ENCODE measurements around the gene ABCG8.
A peak's percentile ranks its signal among the peaks of the same experiment; 100 is the strongest.

ABCG8 gene

DNA sequence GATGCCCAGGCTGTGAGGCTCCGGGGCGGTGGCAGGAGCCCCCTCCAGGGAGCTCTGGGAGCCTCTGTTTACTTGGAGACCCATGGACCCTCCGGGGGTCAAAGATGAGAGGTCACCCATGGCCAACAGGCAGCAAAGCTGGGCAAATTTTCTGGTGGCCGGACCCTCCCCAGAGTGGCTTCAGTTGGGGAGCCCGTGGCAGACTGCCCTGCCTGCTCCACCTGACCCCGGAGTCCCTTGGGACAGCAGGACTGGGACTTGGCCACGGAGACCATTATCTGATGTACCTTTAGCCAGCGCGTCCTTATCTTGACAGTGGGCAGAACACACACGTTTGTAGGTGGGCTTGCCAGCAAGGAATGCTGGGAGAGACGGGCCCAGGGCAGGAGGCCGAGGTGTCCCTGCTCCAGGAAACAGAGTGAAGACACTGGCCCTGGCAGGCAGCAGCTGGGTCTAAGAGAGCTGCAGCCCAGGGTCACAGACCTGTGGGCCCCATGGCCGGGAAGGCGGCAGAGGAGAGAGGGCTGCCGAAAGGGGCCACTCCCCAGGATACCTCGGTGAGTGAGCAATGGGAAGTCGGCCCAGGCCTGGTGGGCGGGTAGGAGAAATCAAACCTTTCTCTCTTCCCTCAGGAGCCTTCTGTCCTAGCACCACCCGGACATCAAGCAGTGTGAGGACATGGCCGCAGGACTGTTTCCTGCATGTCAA is at the start of gene ABCG8, which contains the start of gene ABCG5:
Gene ABCG8 (plus strand): TSS at position 412 of the 708 bp plus-strand sequence. CDS start 83 bp downstream, at position 495.
Gene ABCG5 (minus strand): TSS at position 280 of the 708 bp plus-strand sequence. CDS start 160 bp downstream, at position 120.
- FAIRE-seq: no peak

DNA sequence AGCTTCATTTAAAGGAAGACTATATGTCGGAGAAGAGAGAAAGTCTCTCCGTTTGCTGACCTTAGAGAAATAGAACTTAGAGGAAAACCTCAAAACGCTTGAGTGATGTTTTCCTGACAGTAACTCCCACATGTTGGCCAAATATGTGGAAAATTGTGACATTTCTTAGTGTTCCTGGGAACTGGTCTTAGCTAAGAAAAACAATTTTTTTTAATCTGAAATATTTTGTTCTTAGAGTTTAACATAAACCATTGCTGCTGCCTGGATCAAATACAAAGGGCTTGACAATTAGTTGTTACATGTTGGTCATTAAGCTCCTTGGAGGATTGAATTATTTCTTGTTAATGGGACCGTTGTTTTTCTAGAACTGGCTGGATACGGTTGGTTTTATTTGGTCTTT is 48.6 kb upstream of the ABCG8 start:
- no peak for FAIRE-seq

DNA sequence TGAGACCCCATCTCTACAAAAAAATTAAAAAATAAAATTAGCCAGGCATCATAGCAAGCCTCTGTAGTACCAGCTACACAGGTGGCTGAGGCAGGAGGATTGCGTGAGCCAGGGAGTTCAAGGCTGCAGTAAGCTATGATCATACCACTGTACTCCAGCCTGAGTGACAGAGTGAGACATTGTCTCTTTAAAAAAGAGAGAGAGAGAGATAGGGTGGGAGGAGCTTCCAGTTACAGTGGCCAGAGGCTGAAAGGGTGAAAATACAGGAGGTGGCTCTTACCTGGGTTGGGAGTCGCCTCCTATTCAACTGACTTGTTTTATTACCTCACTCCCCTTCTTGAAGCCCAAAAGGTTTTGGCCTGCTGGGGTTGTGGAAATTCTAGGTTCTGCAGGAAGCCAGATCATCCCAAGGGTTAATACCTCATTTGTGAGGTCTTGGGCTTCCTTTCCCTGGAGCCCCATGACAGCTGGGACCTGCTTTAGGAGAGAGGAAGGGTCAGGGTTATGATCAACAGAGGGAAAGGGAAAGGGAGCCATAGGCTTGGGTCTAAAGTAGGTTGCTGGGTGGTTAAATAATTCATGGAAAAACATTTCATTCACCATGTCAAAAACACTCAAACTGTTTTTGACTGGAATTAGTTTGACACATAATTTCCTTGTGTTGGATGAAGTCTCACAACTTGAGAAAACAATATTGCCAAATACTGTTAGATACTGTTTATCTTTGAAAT is 47.6 kb upstream of the ABCG8 start:
- FAIRE-seq: no peak

DNA sequence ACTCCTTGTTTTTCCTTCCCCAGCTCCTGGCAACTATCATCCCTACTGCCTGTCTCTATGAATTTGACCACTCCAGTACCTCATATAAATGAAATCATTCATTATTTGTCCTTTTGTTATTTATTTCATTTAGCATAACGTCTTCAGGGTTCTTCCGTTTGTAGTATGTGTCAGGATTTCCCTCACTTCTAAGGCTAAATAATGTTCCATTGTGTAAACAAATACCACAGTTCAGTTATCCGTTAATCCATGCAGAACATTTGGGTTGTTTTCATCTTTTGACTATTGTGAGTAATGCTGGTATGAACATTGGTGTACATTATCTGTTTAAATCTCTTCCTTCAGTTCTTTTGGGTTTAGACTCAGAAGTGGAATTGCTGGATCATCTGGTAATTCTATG is 46.1 kb upstream of the ABCG8 start:
- FAIRE-seq: no peak

DNA sequence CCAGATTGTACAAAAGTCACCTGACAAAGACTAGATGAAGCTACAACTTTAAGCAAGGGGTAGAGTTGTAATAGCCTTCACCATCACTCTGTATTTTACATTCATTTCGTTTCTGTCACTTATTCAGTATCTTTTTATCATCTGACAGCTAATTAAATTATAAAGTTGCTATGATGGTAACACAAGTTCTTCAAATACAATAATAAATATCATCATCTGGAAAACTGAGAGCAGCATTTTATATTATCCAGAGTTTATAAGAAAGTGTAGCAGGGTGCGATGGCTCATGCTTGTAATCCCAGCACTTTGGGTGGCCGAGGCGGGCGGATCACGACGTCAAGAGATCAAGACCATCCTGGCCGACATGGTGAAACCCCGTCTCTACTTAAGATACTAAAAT is 43.8 kb upstream of the ABCG8 start:
- no peak for FAIRE-seq

DNA sequence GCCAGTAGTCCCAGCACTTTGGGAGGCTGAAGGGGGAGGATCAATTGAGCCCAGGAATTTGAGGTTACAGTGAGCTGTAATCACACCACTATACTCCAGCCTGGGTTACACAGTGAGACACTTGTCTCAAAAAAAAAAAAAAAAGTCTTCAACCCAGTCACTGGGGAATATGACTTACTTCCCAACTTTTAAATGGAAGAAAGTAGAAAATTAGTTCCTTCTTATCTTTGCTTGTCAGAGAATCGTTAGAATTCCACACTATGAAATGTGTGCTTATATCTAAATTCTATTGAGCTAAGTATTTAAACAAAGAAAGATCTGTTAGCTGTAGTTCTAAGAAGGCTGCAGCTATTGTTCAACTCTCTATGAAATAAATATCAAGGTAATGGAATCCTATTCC is 42.6 kb upstream of the ABCG8 start:
- FAIRE-seq: no peak

DNA sequence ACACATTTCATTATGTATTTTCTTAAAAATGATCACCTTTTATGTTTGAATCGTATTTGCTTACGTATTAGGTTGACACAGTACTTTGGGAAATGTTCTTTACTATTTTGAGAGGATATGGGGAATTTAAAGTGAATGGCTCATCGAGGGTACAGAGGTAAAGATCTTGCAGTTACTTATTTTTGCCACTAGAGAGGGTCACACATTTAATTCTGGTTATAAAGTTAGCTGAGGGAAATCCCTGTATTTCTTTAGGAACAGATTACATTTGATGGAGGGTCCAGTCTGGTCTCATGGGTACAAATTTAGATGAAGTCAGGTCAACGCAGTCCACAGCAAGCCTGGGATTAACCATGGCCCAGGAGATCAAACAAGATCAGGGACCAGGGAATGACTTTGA is 40.5 kb upstream of the ABCG8 start:
- peak; percentile 73 for FAIRE-seq

DNA sequence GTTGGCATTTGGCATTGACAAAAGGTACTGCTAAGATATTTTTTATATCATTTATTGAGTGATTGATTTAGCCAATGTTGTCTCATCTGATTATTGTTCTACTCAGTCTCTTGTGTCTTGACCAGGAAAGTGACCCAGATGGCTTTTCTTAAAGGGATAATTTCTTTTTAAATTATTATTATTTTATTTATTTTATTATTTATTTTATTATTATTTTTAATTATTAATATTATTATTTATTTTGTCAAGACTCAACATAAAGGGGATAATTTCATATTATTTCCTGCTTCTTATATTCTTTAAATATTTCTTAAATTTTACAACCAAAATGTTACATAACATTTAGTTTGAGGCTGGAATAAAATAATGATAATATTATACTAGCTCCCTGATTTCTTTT is 37.9 kb upstream of the ABCG8 start:
- FAIRE-seq: peak; percentile 84

DNA sequence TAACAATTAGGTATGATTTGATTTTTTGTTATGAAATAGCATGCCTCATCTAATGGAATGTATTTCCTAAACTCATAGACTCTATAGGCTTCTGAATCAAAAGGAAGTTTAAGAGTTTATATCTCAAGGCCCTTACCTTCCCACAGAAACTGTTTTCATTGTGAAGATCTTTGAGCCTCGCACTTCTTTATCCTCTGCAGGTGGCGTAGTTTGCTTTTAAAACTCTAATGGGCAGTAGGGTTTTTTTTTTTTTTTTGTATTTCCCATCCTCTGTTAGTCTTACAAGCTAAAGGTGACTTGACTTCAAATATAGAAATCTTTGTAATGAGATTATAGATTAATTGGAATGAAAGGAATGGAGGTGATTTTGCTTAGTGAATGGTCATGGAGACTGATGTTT is 36.6 kb upstream of the ABCG8 start:
- no peak for FAIRE-seq

DNA sequence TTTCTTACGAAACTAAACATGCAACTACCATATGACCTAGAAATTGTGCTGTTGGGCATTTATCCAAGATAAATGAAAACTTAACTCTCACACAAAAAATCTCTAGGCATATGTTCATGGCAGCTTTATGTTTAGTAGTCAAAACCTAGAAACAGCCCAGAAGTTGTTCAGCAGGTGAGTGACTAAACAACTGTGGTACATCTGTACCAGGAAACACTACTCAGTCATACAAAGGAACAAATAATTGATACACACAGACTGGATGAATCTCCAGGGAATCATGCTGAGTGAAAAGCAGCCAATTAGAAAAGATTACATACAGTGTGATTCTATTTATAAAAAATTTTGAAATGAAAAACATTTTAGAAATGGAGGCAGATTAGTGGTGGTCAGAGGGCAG is 35.7 kb upstream of the ABCG8 start:
- no peak for FAIRE-seq

DNA sequence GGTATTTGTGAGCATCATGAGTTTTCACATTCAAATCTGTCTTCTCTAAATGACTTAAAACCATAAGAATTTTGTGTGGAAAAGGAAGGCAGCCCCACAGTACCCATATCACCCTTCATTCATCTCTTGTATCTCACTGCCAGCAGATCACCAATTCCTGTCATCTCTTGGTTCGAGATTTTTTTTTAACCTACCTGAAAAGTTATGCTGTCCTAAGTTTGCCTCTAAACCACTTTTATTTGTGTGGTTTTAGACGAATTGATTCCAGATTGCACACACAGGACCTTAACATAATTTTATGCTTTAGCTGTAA is 32.1 kb upstream of the ABCG8 start:
- no peak for FAIRE-seq

DNA sequence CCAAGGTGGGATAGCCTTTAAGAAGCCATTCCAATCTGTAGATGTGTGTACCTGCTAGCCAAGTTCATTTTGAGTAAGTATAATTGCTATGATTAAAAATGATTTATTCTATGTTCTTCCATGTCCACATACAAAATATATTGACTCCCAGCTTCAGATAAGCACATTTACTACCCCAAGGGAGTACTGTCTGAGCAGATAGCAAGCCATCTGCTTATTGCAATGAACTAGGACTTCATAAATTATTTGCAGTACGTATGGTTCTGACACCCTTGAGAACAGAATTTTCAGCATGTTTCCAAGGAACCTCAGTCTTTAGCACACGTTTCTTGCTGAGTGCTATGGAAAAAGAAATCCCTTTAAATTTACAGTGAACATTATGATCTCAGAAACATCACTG is 28.3 kb upstream of the ABCG8 start:
- FAIRE-seq: no peak

DNA sequence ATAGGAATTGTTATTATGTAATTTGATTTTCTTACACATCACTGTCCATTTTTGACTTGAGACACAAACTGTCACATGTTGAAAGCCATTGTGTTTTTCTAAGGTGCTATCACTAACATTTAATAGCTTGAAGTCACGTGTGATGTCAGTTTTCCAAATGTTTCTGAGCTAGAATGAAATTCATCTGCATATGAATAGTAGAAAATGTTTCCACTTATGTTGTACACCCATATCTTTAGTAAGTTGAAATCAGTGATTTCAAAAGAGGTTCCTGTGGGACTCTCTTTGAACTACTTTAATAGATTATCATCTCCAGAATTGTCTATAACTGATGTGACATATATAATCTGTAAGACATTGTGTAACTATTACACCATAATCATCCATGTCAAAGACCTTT is 27.9 kb upstream of the ABCG8 start:
- no peak for FAIRE-seq

DNA sequence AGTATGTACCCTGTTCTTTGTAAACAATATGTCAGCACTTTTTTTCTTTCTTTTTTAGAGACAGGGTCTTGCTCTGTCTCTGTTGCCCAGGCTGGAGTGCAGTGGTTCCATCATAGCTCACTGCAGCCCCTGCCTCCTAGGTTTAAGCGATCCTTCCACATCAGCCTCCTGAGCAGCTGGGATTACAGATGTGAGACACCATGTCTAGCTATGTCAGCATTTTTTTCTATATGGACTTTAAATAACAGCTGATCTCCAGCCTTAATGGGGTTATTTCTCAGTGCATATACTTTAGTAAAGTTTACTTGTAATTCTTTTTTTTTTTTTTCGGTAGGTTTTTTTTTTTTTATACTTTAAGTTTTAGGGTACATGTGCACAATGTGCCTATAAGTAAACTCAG is 26.8 kb upstream of the ABCG8 start:
- no peak for FAIRE-seq

DNA sequence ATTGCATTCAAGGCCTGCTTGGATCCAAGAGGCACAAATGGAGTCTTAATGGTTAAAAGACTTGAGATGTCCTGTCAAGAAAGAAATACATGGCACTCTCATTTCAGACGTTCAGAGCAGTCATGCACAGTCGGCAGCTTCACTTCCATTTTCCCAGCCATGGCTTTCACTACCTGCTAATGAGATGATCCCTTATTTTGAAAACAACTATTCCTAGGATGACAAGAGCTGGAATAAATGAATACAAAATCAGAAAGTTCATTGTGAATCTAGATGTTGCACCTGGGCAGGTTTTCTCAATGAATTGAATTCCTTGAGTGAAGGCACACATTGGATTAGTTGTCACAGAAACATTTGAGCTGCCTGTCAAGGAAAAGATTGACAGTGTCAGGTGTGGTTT is 25.8 kb upstream of the ABCG8 start:
- FAIRE-seq: no peak

DNA sequence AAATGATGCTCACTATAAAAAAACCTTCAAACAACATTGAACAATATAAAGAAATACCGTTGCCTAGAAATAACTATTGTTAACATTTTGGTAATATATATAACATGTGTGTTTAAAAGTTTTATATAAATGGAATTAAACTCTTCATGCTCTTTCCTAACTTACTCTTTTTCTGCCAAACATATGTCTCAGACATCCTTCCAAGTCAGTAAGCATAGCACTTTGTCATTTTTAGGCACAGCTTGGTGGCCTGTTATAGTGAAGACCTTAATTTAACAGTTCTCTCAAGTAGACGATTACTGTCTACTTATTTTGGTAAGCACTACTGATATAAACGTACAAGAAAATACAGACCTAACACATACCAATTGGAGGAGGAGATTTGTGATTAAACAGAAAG is 24.1 kb upstream of the ABCG8 start:
- peak; percentile 21 for FAIRE-seq

DNA sequence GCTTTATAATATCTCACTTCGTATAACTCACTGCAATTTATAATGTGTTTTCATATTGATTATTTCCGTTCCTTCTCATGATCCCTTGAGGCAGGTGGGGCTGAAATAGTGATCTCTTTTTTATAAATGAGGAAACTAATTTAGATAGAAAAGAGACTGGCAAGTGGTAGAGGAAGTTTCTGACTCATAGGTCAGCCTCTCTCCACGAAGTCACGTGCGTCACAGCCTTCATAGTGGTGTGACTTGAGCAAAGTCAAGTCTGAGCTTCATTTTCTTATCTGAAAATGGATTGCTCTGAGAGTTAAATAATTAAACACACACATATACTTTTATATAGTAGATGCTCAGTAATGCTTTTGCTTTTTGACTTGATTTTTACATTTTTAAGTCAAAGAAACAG is 20.0 kb upstream of the ABCG8 start:
- no peak for FAIRE-seq

DNA sequence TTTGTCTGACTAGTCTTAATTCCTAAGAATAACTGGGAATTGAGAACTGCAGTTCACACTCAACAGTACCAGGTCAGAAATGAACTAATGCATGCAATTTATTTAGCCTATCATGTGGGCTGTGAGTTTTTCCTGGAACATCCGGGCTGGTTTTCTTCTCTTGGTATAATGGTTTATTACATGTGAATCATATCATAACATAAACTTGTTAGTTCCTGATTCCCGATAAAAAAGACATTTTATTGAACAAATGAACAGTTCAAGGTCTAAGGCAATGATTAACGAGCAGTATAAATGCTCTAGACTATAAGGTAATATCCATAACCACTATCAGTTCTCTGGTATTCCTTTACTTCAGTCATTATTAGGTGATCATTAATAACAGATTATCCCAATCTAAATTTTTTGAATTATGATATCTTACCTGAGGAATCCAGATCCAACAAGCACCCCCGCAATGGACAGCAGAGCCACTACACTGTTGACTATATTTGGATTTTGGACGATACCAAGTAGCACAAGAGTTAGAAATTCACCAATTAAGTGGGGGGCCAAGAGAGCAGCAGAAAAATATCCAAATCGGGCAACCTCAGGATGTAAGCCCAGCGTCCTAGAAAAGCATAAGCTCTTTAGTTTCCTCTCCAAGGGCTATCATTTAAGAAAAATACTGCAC is 19.1 kb upstream of the ABCG8 start:
- no peak for FAIRE-seq

DNA sequence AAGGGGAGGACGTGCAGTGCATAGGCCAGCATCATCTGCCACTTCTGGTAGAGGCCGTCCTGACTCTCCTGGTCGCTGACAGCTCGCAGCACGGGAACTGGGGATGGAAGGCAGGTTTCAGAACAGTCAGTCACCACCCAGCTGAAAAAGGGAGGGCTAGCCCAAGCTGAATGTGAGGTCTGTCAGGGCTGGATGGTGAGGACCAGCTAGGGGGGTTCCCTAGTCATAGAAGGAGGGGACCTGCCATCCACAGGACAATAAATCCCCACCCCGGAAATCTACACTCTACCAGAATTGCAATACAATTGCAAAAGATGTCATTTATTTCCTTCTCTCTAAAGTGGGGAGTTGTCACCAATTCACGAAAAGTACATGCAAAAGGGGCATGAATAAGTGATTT is 15.9 kb upstream of the ABCG8 start:
- no peak for FAIRE-seq

DNA sequence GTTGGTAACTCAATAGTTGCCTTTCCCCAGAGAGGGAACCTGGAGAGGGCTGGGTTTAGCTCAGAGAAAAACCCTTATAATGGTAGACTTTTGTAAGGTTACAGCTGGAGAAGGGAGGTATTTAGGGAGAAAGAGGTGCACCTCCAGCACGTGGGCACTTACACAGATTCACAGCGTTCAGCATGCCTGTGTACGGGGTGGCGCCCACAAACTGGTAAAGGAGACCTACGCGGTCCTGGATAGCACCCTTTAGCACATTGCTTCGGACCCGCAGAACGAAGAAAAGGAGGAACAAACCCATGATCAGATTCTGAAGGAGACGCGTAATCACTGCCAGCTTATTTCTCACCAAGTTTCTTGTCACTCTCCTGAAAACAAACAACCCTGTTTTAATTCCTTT is 15.0 kb upstream of the ABCG8 start:
- FAIRE-seq: no peak

DNA sequence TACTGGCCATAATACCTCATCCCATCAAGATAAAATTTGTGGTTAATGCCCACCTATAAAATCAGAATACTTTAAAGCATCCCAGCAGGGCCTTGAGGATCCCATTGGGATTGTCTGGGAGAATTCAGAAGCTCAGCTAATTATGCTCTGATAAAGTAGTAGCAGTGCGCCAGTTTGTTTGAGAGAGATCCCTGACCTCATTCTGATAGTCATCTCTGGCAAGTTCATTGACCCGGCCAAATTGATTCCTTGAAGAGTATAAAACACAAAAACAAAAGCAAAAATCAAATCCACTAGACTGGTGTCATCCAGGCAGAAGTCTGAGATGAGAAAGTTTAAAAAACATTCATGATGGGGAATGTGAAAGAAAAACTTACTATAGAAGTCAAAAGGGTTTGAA is 14.3 kb upstream of the ABCG8 start:
- no peak for FAIRE-seq

DNA sequence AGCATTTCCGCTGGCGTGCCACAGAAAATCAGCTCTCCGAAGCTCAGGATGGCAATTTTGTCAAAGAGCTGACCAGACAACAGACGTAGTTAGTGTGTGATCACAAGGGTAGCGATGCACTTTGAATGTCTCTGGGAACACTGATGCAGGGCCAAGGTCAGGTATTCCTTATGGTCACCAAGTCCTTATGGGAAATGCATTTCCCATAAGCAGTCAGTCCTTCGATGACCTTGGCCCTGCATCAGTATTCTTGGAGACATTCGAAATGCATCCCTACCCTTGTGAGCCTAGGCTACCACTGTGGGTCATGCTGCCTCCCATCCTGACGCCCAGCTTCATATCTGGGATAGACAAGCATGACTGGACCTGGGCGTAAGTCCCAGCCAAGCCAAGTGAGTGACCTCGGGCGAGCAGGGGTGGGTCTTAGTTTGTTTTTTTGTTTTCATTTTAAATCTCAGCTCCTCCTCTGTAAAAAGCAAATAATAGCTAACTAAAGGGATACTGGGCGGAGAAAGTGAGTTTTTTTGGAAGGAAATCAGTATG is 13.7 kb upstream of the ABCG8 start:
- FAIRE-seq: no peak

DNA sequence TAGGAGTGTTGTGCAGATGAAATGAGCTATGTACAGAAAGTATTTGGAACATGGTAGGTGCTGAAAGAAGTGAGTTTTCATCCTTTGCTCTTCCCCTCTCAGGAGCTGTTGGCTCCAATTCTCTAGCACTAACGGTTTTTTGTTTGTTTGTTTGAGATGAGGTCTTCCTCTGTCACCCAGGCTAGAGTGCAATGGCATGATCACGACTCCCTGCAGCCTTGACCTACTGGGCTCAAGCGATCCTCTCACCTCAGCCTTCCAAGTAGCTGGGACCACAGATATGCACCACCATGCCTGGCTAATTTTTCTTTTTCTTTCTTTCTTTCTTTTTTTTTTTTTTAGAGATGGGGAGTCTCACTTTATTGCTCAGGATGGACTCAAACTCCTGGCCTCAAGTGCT is 12.9 kb upstream of the ABCG8 start:
- FAIRE-seq: no peak
